H9 (cell line): ENCODE results near the gene VCAN. TPM values are rescaled to one million over a fixed set of nuclear protein-coding genes. Genes with fewer than 3 reads are reported as not detected.

Source experiments
- DNase-seq: peaks from one replicate; pipeline ENCODE4 v3.0.0-alpha.2; 2017
- H2AFZ ChIP-seq: one replicate; pipeline ENCODE4 v1.6.1; 2013; ENCODE audit warnings: mild to moderate bottlenecking, low read length, control low read depth, moderate library complexity
- H2AK5ac ChIP-seq: 2 replicates; pipeline ENCODE4 v1.6.1; 2013; ENCODE audit warnings: low read length, control low read depth, mixed read lengths; ENCODE audit not compliant: insufficient read length
- H2BK120ac ChIP-seq: one replicate; pipeline ENCODE4 v1.6.1; 2013; ENCODE audit warnings: low read depth, mild to moderate bottlenecking, low read length, control low read depth, inconsistent platforms; ENCODE audit not compliant: poor library complexity, severe bottlenecking
- H2BK12ac ChIP-seq: 2 replicates; pipeline ENCODE4 v1.6.1; 2013; ENCODE audit warnings: low read length, control low read depth, mixed read lengths, low read depth; ENCODE audit not compliant: insufficient read length
- H2BK15ac ChIP-seq: 2 replicates; pipeline ENCODE4 v1.6.1; 2013; ENCODE audit warnings: low read depth, low read length, control low read depth
- H2BK20ac ChIP-seq: one replicate; pipeline ENCODE4 v1.6.1; 2013; ENCODE audit warnings: low read depth, mild to moderate bottlenecking, low read length, control low read depth, inconsistent platforms; ENCODE audit not compliant: poor library complexity, severe bottlenecking
- H2BK5ac ChIP-seq: 2 replicates; pipeline ENCODE4 v1.6.1; 2013; ENCODE audit warnings: low read length, control low read depth, mixed read lengths; ENCODE audit not compliant: insufficient read length
- H3K14ac ChIP-seq: 2 replicates; pipeline ENCODE4 v1.6.1; 2013; ENCODE audit warnings: low read length, control low read depth; ENCODE audit not compliant: insufficient read depth
- H3K18ac ChIP-seq: 2 replicates; pipeline ENCODE4 v1.6.1; 2013; ENCODE audit warnings: low read depth, mild to moderate bottlenecking, mixed read lengths, low read length, control low read depth; ENCODE audit not compliant: insufficient read length
- H3K23ac ChIP-seq: 2 replicates; pipeline ENCODE4 v1.6.1; 2013; ENCODE audit warnings: low read length, control low read depth, mixed read lengths, low read depth; ENCODE audit not compliant: insufficient read length
- H3K23me2 ChIP-seq: 2 replicates; pipeline ENCODE4 v1.6.1; 2013; ENCODE audit warnings: low read depth, mild to moderate bottlenecking, mixed read lengths, low read length, control low read depth; ENCODE audit not compliant: insufficient read length, poor library complexity, severe bottlenecking
- H3K27ac ChIP-seq: 2 replicates; pipeline ENCODE4 v1.5.1; 2013; ENCODE audit warnings: low read length, control low read depth, mixed read lengths, low read depth; ENCODE audit not compliant: insufficient read length
- H3K27me3 ChIP-seq: 2 replicates; pipeline ENCODE4 v1.6.1; 2013; ENCODE audit warnings: low read length, control low read depth, inconsistent platforms; ENCODE audit not compliant: insufficient read depth
- H3K4ac ChIP-seq: 2 replicates; pipeline ENCODE4 v1.6.1; 2013; ENCODE audit warnings: low read depth, mild to moderate bottlenecking, control low read depth, inconsistent platforms, low read length, moderate library complexity
- H3K4me1 ChIP-seq: 2 replicates; pipeline ENCODE4 v1.6.1; 2013; ENCODE audit warnings: low read length, control low read depth, inconsistent platforms; ENCODE audit not compliant: insufficient read depth
- H3K4me2 ChIP-seq: 2 replicates; pipeline ENCODE4 v1.6.1; 2013; ENCODE audit warnings: low read length, control low read depth, mixed read lengths; ENCODE audit not compliant: insufficient read length, insufficient read depth
- H3K56ac ChIP-seq: 2 replicates; pipeline ENCODE4 v1.6.1; 2013; ENCODE audit warnings: low read depth, mild to moderate bottlenecking, mixed read lengths, low read length, control low read depth; ENCODE audit not compliant: insufficient read length
- H3K79me1 ChIP-seq: 2 replicates; pipeline ENCODE4 v1.6.1; 2013; ENCODE audit warnings: low read depth, mild to moderate bottlenecking, moderate library complexity, low read length, control low read depth, inconsistent platforms; ENCODE audit not compliant: insufficient read depth, poor library complexity, severe bottlenecking
- H3K79me2 ChIP-seq: 2 replicates; pipeline ENCODE4 v1.6.1; 2013; ENCODE audit warnings: low read length, control low read depth, inconsistent platforms; ENCODE audit not compliant: insufficient read depth
- H3K9ac ChIP-seq: 2 replicates; pipeline ENCODE4 v1.6.1; 2013; ENCODE audit warnings: low read length, control low read depth, mixed read lengths; ENCODE audit not compliant: insufficient read length; ENCODE audit errors: extremely low read depth
- H3K9me3 ChIP-seq: one replicate; pipeline ENCODE4 v1.6.1; 2013; ENCODE audit warnings: low read depth, low read length, inconsistent platforms; ENCODE audit not compliant: control insufficient read depth
- H3T11ph ChIP-seq: one replicate; pipeline ENCODE4 v1.6.1; 2013; ENCODE audit warnings: mild to moderate bottlenecking, low read length, control low read depth, inconsistent platforms
- H4K20me1 ChIP-seq: one replicate; pipeline ENCODE4 v1.6.1; 2013; ENCODE audit not compliant: control insufficient read depth, insufficient read length, insufficient read depth
- H4K5ac ChIP-seq: 2 replicates; pipeline ENCODE4 v1.6.1; 2013; ENCODE audit warnings: low read depth, mild to moderate bottlenecking, mixed read lengths, low read length, control low read depth; ENCODE audit not compliant: insufficient read length
- H4K8ac ChIP-seq: replicated peaks from 2 replicates; pipeline ENCODE4 v1.6.1; 2013; ENCODE audit warnings: low read length, control low read depth, mixed read lengths, low read depth; ENCODE audit not compliant: insufficient read length
- H4K91ac ChIP-seq: 2 replicates; pipeline ENCODE4 v1.6.1; 2013; ENCODE audit warnings: low read depth, mild to moderate bottlenecking, moderate library complexity, mixed read lengths, low read length, control low read depth; ENCODE audit not compliant: insufficient read length
- H3K27ac Mint-ChIP-seq, 3 experiments: 2 replicates in 2 of 3; 3 replicates in 1 of 3; pipeline ENCODE4 v1.8.0; 2020 to 2021; ENCODE audit warnings: mixed read lengths in 3 of 3, mild to moderate bottlenecking in 1 of 3, moderate library complexity in 1 of 3
- H3K27me3 Mint-ChIP-seq: 2 replicates; pipeline ENCODE4 v1.8.0; 2021; ENCODE audit warnings: low read depth, mild to moderate bottlenecking, moderate library complexity, mixed read lengths
- H3K36me3 Mint-ChIP-seq, 3 experiments: 2 replicates in 2 of 3; 3 replicates in 1 of 3; pipeline ENCODE4 v1.8.0; 2020 to 2021; ENCODE audit warnings: low read depth in 3 of 3, mixed read lengths in 3 of 3; ENCODE audit not compliant: insufficient read depth in 1 of 3
- H3K4me1 Mint-ChIP-seq, 2 experiments: 2 replicates each; pipeline ENCODE4 v1.8.0; 2020; ENCODE audit warnings: mixed read lengths in 2 of 2
- H3K4me3 Mint-ChIP-seq, 2 experiments: 2 replicates in 1 of 2; 3 replicates in 1 of 2; pipeline ENCODE4 v1.8.0; 2020 to 2021; ENCODE audit warnings: mild to moderate bottlenecking in 2 of 2, mixed read lengths in 2 of 2, moderate library complexity in 1 of 2
- H3K9me3 Mint-ChIP-seq, 2 experiments: 2 replicates in 1 of 2; 3 replicates in 1 of 2; pipeline ENCODE4 v1.8.0; 2020; ENCODE audit warnings: mild to moderate bottlenecking in 2 of 2, mixed read lengths in 2 of 2, moderate library complexity in 1 of 2
- CTCF ChIP-seq: fragments of 200-600 bp; sonication (generic); conservative IDR thresholded peaks from 3 replicates; pipeline ENCODE4 v1.8.0; 2021; ENCODE audit warnings: antibody characterized with exemption, mild to moderate bottlenecking
- WGBS: extraction: QIAGEN DNeasy Blood & Tissue Kit; methylation state at CpG from one replicate; pipeline ENCODE4 v1.1.7; 2013; ENCODE audit warnings: missing lambda C conversion rate, low lambda C conversion rate, mixed read lengths; ENCODE audit not compliant: insufficient read length; ENCODE audit errors: extremely low coverage; 5-methylcytosine and 5-hydroxymethylcytosine counted together
- total RNA-seq: library from RNA; stranded (reverse); gene quantifications from 2 replicates; pipeline ENCODE4 v1.2.1, GENCODE V29; 2021

Gene VCAN
- total RNA-seq, 1 experiment from 2014 or later: 278 TPM

GRCh38 chr5:83464261-83464660 lies 7.3 kb upstream of the VCAN start:
- H3K9me3 Mint-ChIP-seq: peaks cover 3% of the 10 kb centered on the region in 2 experiments; a peak in 3 of 5 replicates
- Histone ChIP-seq H2BK5ac (no peak overlapping the region), H3K23ac (no peak overlapping the region), H4K91ac (no peak overlapping the region), H3K27me3 (no peaks in the 10 kb centered on the region), H3T11ph (no peak overlapping the region), H4K8ac (no peak overlapping the region), H3K23me2 (no peaks in the 10 kb centered on the region), H2BK120ac (no peak overlapping the region), H3K4ac (no peak overlapping the region), H2BK20ac (no peak overlapping the region), H3K27ac (no peak overlapping the region), H3K18ac (no peak overlapping the region), H3K4me1 (peaks cover 13% of the 10 kb centered on the region; the same call in 1 of the 2 replicates), H3K79me2 (no peaks in the 10 kb centered on the region), H2BK12ac (no peak overlapping the region), H3K79me1 (no peaks in the 10 kb centered on the region), H3K9me3 (no peaks in the 10 kb centered on the region), H2AK5ac (no peak overlapping the region), H4K5ac (no peak overlapping the region), H3K14ac (no peak overlapping the region), H3K56ac (no peak overlapping the region), H2AFZ (no peak overlapping the region), H2BK15ac (no peak overlapping the region), H3K9ac (no peak overlapping the region), H4K20me1 (no peaks in the 10 kb centered on the region), H3K4me2 (no peak overlapping the region)
- H3K27ac Mint-ChIP-seq: peak overlapping the region in 2 of 3 experiments; percentile 32 to 77; a peak in 1 of 7 replicates
- peaks cover 51 to 57% of the 10 kb centered on the region in 2 experiments for H3K4me1 Mint-ChIP-seq
- no peak overlapping the region for H3K4me3 Mint-ChIP-seq
- TF ChIP-seq CTCF: no peak
- H3K36me3 Mint-ChIP-seq: peaks cover 2 to 10% (median 8%) of the 10 kb centered on the region in 3 experiments; a peak in 4 of 7 replicates
- DNase-seq: no peak
- no CpG with 5 or more reads among the region's 3 CpGs for WGBS
- no peaks in the 10 kb centered on the region for H3K27me3 Mint-ChIP-seq
